ENCODE data around the gene GNAS.

- TF ChIP-seq, protein P1, sequence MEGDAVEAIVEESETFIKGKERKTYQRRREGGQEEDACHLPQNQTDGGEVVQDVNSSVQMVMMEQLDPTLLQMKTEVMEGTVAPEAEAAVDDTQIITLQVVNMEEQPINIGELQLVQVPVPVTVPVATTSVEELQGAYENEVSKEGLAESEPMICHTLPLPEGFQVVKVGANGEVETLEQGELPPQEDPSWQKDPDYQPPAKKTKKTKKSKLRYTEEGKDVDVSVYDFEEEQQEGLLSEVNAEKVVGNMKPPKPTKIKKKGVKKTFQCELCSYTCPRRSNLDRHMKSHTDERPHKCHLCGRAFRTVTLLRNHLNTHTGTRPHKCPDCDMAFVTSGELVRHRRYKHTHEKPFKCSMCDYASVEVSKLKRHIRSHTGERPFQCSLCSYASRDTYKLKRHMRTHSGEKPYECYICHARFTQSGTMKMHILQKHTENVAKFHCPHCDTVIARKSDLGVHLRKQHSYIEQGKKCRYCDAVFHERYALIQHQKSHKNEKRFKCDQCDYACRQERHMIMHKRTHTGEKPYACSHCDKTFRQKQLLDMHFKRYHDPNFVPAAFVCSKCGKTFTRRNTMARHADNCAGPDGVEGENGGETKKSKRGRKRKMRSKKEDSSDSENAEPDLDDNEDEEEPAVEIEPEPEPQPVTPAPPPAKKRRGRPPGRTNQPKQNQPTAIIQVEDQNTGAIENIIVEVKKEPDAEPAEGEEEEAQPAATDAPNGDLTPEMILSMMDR (optimal IDR thresholded peaks at IDR 0.05 in 1 of 3, IDR thresholded peaks at IDR 0.05 in 1 of 3, conservative IDR thresholded peaks at IDR 0.05 in 1 of 3; ENCODE audit: extremely low read depth in 1 of 3, insufficient read depth in 2 of 3, low read length in 3 of 3), result no peak
- no peak for TF ChIP-seq EZH2 (IDR thresholded peaks at IDR 0.05; ENCODE audit: low read length)
Observed at GRCh38 chr20:58922036-58922435, 69.5 kb downstream of the GNAS start.

Measured in keratinocyte (primary cell).